GM19035 (cell line): ENCODE measurements around the gene ABCC8.

Source experiments
- ATAC-seq: cut with Tn5 transposase; IDR thresholded peaks from one replicate; pipeline ENCODE4 v1.9.1; 2021; ENCODE audit not compliant: unreplicated experiment

ABCC8 gene

DNA sequence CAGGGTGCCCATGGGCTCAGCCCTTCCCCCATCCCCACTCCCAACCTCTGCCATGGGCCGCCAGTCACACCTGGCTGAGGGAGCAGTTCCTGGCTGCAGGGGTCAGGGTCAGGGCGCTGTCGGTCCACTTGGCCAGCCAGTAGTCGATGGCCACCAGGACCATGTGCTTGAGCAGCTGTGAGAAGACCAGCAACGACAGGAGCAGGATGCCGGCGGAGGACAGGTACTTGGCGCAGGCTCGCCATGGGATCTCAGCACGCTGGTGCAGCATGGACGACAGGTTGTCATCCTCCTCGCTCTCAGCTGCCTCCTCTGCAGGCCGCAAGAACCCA lies 69.9 kb downstream of the ABCC8 start:
- no peak for ATAC-seq

DNA sequence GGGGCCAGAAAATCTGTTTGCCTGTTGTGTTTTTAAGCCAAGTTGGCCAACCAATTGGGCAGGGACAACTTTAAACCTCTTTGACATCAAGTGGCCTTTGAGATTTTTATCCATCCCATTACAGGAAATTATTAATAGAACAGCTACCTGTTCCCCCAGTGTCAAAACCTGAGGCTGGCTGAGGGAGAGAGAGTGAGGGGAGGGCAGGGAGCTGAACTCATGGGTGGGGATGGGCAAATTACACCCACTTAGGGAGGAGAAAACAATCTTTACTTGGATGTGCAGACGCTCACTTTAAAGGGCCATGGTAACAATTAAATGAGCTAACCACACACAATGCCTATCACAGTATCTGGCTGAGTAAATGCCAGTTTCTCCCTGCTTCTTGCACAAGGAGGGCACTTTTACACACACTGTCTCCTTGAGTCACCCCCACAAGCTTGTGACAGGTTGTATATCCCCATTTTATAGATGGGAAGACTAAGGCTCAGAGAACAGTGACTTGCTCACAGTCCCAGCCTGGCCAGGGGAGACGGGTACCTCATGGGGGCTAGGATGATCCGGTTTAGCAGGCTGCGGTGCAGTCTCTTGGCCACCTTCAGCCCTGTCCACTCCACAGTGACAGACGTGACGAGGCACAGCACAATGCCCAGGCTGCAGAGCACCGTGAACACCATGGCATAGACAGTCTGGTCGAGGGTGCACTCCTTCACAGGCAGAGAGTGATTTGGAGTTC lies 70.4 kb downstream of the ABCC8 start:
- ATAC-seq = no peak

DNA sequence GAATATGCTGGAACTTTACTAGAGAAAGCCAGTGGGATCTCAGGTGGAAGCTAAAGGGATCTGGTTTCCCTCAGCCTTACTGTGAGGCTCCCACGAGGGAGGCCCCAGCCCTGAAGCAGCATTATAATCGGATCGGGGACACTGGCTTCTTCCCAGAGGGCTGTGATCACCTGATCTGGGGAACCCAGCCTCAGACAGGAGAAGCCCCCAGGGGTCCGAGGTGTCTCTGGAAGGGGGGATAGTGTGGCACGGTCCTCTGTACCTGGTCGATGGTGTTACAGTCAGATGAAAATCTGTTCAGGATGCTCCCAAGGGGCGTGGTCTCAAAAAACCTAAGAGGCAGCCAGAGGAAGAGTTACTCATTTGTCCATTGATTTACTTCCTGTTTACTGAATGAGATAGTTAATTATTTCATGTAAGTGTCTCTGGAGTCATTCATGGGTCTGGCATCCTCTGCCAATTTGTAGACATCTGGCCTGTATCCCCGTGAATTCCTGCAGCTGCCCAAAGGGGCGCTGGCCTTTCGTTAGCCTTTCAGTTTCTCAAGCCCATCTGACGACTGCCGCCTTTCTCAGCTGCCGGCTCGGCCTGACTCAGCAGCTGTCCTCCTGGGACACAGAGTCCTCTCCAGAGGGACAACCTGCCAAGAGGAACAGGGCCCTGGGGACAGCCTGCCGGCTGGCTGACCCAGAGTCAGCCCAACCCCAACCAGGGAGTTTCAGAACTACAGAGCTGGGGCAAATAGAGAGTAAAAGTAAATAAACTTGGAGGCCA lies 71.2 kb downstream of the ABCC8 start:
- no peak for ATAC-seq

- no peak for ATAC-seq
Measured at GRCh38 chr11:17403980-17404759, 72.5 kb downstream of the ABCC8 start.

DNA sequence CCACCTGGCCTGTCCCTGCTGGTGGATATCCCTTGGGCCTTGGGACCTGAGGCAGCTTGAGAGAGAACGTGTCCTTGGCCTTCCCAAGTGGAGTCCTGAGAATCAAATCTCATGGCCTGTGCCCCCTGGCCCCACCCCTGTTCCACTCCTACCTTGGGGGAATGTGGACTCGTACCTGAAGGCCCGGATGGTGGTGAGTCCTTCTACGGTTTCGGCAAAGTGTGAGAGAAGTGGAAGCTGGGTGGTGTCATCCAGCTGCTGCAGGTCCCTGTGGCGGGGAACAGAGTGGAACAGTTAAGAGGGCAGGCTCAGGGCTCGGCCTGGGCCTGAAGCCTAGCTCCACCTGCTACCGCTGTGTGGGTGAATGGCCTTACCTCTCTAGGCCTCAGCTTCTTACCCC lies 74.2 kb downstream of the ABCC8 start:
- ATAC-seq = no peak

DNA sequence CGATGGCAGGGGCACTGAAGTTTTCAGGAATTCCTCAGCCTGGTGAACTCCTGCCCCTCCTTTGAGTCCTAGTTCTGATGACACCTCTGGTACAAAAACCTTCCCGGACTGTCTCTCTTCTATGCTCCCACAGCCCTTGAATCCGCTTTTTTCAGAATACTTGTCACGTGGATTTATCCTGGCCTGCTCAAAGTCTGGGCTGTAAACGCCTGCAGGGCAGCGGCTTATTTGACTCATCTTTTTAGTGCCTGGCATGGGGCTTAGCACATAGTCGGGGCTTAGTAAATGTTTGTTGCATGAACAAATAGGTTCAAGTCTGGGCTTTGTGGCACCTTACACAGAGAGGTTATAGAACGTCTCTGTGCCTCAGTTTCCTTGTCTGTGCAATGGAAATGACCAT lies 74.8 kb downstream of the ABCC8 start:
- ATAC-seq = no peak

- no peak for ATAC-seq
Measured at GRCh38 chr11:17401316-17401715, 75.3 kb downstream of the ABCC8 start.

- no peak for ATAC-seq
Measured at GRCh38 chr11:17400048-17400775, 76.4 kb downstream of the ABCC8 start.

DNA sequence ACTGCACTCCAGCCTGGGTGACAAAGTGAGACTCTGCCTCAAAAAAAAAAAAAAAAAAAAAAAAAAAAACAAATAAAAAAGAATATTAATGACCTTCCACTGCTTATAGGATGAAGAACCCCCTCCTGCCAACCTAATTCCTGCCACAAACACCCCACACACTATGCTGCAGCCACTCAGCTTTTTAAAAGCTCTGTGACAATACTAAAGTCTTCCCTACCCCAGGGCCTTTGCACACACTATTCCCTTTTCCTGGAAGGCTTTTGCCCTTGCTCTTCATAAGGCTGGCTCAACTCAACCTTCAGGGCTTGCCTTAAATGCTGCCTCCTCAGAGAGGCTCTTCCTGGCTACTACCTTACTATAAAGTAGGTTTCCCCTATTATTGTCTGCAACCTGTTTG lies 77.4 kb downstream of the ABCC8 start:
- ATAC-seq = no peak

DNA sequence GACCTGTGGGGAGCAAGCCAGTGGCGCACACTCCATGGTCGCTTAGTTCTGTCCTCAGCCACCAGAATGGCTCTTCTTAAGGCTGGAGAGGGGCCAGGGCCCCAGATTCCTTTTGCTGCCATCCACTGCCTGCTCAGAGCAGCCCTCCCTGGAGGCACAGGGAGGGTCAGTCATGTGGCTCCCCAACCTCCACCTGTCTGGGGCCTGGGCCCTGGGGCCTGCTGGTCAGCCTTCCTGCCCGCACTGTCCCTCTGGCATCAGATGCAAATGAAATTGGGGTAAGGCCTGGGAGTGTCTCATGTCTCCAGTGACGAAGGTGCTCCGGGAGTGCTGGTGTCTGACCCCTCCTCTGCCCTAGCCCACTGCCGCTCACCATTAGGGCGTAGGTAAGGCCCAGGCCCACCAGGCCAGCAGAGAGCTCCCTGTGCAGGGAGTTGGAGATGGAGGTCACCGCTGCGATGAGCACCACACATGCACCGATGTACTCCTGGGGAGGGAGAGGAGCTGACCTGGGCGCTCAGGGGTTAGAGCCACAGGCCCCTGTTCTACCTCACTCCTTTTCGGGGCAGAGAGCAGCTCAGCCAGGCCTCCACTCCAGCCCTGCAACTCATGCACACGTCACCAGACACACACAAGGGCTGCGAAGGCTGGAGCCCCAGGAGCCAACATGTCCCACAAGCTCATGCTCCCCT lies 79.2 kb downstream of the ABCC8 start:
- ATAC-seq = no peak

GRCh38 chr11:17396598-17397310 lies 79.9 kb downstream of the ABCC8 start:
- ATAC-seq = no peak

- ATAC-seq = no peak
Measured at GRCh38 chr11:17395978-17396377, 80.7 kb downstream of the ABCC8 start.

GRCh38 chr11:17395554-17395961 lies 81.1 kb downstream of the ABCC8 start:
- no peak for ATAC-seq

GRCh38 chr11:17394743-17395390 lies 81.8 kb downstream of the ABCC8 start:
- ATAC-seq = no peak

DNA sequence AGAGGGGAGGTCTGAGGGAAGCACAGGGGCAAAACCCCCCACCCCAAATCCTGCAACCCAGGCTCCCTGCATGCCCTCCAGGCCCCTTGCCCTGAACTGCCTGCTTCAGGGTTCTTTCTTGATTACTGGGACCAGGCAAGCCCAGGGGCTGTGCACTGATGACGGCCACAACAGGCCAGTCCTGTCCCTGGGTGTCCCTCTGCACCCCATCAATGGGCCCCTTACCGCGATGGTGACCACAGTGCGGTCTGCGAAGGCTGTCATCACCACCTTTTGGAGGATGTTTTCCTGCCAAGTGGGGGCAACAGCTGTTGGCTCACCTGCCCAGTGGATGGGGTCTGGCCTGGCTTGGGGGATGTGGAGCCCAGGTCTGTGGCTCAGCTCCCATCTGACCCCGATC lies 83.2 kb downstream of the ABCC8 start:
- no peak for ATAC-seq

GRCh38 chr11:17392872-17393271 lies 83.8 kb downstream of the ABCC8 start:
- ATAC-seq = no peak

DNA sequence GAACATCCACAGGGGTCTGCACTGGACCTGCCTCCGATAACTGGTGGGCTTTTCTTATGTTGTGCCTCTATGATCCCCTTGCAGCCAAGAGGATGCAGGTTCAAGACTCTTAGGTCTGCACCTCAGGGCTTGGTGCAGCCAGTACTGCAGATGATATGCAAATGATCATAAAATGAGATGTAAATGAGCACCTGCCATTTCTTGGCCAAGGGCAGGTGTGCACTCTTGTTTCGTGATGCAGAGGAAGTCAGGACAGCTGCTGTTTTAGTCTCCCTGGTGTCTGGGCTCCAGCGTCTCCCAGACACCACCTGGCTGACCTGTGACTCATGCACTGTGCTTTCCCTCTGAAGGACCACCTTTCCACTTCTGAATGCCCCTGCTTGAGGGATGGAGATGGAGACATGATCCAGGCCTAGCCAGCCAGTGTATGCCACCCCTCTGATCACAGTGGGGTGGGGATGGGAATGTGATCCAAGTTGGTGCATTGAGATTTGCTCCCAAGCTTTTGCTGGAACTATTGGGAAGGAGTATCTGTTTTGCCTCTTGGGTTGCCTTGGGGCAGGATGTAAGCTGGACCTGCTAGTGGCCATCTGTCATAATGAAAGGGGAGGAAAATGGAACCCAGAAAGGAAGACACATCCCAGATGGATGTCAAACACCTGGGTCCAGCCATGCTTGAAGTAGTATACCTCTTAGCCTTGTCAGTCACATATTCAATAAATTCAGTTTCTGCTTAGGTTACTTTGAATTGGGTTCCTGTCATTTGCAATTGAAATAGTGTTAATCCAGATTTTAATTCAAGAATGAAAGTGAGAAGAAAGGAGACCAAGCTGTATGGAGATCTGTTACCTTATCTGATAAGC lies 84.9 kb downstream of the ABCC8 start:
- ATAC-seq = no peak

- ATAC-seq = no peak
Measured at GRCh38 chr11:17389957-17390649, 86.5 kb downstream of the ABCC8 start.
